GM21423 (cell line): ENCODE measurements around the gene ANAPC13.

Source experiments
- ATAC-seq: cut with Tn5 transposase; IDR thresholded peaks from one replicate; pipeline ENCODE4 v1.9.1; 2021; ENCODE audit warnings: mild to moderate bottlenecking, moderate library complexity; ENCODE audit not compliant: unreplicated experiment

The ANAPC13 gene

GRCh38 chr3:134485718-134486576 is at the start of gene ANAPC13, which contains the start of gene CEP63:
Gene ANAPC13, minus strand, starts transcription at chr3:134485985. Its CDS starts 3,081 bp downstream, at chr3:134482904.
Gene CEP63, plus strand, starts transcription at chr3:134486057. Its CDS starts 9,264 bp downstream, at chr3:134495321.
- peak; percentile 81 for ATAC-seq

GRCh38 chr3:134535186-134535970 is 49.6 kb upstream of the ANAPC13 start:
- ATAC-seq: no peak

GRCh38 chr3:134533493-134533892 is 47.7 kb upstream of the ANAPC13 start:
- ATAC-seq: no peak

GRCh38 chr3:134527538-134528186 is 41.9 kb upstream of the ANAPC13 start:
- ATAC-seq: no peak

- ATAC-seq: no peak
These were observed 41.3 kb upstream of the ANAPC13 start for GRCh38 chr3:134527037-134527436.

GRCh38 chr3:134526319-134526718 is 40.5 kb upstream of the ANAPC13 start:
- no peak for ATAC-seq

GRCh38 chr3:134525293-134525692 is 39.5 kb upstream of the ANAPC13 start:
- ATAC-seq: no peak

- no peak for ATAC-seq
These were observed 36.8 kb upstream of the ANAPC13 start for GRCh38 chr3:134522541-134522940.

GRCh38 chr3:134517791-134518190 is 32.0 kb upstream of the ANAPC13 start:
- ATAC-seq: no peak

GRCh38 chr3:134516905-134517304 is 31.1 kb upstream of the ANAPC13 start:
- ATAC-seq: no peak

- no peak for ATAC-seq
These were observed 25.7 kb upstream of the ANAPC13 start for GRCh38 chr3:134511500-134511899.

GRCh38 chr3:134505485-134505884 is 19.7 kb upstream of the ANAPC13 start:
- no peak for ATAC-seq

- no peak for ATAC-seq
These were observed 18.3 kb upstream of the ANAPC13 start for GRCh38 chr3:134504132-134504531.

GRCh38 chr3:134503266-134503665 is 17.5 kb upstream of the ANAPC13 start:
- ATAC-seq: no peak

- ATAC-seq: no peak
These were observed 10.8 kb upstream of the ANAPC13 start for GRCh38 chr3:134496471-134497071.

- ATAC-seq: no peak
These were observed 10.2 kb upstream of the ANAPC13 start for GRCh38 chr3:134495980-134496379.

- ATAC-seq: no peak
These were observed 8.7 kb upstream of the ANAPC13 start for GRCh38 chr3:134494495-134494894.

- ATAC-seq: no peak
These were observed 1.6 kb upstream of the ANAPC13 start for GRCh38 chr3:134487406-134487805.

GRCh38 chr3:134486577-134487041 is 824 bp upstream of the ANAPC13 start:
- ATAC-seq: no peak

- peak; percentile 10 for ATAC-seq
These were observed 589 bp downstream of the ANAPC13 start for GRCh38 chr3:134485075-134485717.
